Hematopoietic multipotent progenitor cell treated with erythropoietin and hydrocortisone succinate and interleukin-3 and kit ligand, for 4 days (in vitro differentiated cells): ENCODE measurements around the gene SYT3.
"Not testable (repeated sequence)": the region's sequence is repeated elsewhere in the genome, so short reads cannot be mapped to it uniquely, and the experiment has no call there.

Experiments used
- DNase-seq: peaks from one replicate; pipeline ENCODE4 v3.0.0-alpha.2; 2015

SYT3 gene

DNA sequence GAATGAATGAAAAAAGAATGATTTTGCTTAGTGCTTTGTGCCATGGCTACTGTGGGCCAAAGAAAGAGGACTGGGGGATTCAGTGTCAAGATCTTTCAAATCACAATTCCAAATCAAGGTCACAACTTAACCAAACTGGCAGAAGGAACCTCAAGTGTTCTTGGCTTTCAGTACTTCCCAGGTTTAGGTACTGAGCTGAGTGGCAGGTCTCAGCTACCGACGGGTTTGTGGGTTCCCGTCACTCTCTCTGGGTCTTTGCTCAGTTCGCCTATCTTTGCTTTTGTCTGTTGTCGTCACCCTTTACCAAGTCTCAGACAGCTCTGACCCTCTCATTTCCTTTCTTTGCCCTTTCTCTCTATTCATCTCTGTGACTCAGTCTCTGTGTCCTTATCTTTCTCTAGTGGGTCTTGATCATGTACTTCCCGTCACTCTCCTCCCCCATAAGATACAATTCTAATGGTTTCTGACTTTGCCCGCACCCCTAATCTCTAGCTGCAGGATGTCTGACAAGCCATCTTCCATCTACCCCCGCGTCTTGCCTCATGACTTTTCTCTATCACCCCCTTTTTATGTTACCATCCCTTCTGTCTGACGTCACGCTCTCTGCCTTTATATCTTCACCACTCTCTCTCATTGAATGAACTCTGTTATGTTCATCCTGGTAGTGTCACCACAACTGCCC is 38.1 kb downstream of the SYT3 start:
- DNase-seq: peak; percentile 83

DNA sequence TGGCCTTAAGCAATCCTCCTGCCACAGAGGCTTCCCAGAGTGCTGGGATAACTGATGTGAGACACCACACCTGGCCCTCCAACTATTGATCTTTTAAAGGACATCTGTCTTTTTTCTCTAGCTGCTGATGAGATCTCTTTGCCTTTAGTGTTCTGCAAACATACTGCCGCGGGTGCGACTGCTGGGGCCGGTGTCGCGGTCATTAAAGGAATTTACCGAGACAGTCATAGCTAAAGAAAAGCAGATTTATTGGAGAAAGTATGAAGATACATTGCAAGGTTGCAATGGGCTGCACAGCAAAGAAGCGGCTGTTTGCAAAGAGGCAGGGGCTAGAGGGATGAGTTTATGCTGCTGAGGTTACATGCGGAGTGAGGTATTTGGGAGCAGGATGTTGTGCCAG is 40.3 kb downstream of the SYT3 start:
- DNase-seq: no peak

DNA sequence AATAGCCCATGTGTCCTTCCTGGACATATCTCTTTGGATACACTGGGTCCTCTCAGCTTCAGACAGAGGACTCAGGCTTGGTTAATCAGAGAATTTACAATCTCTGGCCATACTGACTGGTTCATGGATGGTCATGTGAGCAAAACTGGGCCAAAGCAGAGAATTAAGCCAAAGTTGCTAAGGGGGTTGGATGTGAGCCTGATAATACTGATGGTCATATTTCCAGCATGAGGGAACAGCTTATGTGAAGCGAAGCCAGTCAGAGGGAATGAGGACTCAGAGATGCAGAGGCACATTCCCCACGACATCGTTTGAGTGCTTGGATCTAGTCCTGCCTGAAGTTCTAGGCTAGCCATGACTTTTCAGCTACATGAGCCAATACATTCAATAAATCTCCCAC is 49.5 kb downstream of the SYT3 start:
- DNase-seq: no peak

DNA sequence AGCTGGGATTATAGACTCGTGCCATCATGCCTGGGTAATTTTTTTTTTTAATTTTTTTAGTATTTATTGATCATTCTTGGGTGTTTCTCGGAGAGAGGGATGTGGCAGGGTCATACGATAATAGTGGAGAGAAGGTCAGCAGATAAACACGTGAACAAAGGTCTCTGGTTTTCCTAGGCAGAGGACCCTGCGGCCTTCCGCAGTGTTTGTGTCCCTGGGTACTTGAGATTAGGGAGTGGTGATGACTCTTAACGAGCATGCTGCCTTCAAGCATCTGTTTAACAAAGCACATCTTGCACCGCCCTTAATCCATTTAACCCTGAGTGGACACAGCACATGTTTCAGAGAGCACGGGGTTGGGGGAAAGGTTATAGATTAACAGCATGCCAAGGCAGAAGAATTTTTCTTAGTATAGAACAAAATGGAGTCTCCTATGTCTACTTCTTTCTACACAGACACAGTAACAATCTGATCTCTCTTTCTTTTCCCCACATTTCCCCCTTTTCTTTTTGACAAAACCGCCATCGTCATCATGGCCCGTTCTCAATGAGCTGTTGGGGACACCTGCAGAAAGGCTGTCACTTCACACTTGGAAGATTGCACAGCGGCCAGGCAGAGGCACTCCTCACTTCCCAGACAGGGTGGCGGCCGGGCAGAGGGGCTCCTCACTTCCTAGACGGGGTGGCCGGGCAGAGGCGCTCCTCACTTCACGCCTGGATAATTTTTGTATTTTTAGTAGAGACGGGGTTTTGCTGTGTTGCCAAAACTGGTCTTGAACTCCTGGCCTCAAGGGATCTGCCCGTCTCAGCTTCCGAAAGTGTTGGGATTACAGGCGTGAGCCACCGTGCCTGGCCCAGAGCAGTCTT is 57.7 kb downstream of the SYT3 start:
- DNase-seq: not testable (repeated sequence)

DNA sequence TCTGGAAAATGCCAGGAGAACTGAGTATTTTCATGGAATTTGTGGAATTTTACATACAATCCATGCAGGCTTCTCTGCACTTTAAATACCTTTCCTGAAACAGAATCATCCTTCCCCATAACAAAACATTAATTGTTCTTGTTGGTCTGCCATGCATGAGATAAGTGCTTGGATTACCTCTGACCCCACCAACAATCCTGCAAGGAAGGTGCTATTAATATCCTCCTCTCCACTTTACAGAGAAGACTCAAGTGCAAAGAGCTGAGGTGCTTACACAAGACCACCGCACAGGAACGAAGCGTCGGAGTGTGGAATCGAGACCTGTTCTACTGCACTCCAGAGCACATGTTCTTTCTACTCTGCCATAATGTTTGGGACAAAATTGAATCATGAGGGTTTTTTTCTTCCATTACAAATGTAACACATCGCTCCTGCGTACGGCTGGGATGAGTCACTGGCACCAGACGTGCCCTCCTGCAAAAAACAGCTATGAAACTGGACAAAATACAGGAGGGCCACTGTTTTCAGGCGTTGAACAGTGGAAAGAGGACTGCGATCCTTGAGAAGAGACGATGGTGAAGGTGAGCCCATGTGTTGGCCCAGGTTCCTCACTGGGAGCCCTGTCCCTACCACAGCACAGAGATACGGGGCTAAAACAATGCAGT is 58.6 kb downstream of the SYT3 start:
- no peak for DNase-seq

DNA sequence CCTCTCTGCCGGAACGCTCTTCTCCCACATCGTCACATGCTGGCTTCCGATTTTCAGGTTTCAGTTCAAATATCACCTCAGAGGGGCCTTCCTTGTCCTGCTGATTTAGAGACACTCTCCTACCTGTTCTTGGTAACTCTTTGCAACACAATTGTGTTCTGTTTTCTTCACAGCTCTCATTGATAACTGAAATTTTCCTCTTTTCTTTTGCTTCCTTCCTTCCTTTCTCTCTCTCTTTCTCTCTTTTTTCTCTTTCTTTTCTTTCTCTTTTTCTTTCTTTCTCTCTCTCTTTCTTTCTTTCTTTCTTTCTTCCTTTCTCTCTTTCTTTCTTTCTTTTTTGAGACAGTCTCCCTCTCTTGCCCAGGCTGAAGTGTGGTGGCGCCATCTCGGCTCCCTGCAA is 59.4 kb downstream of the SYT3 start:
- DNase-seq: no peak

DNA sequence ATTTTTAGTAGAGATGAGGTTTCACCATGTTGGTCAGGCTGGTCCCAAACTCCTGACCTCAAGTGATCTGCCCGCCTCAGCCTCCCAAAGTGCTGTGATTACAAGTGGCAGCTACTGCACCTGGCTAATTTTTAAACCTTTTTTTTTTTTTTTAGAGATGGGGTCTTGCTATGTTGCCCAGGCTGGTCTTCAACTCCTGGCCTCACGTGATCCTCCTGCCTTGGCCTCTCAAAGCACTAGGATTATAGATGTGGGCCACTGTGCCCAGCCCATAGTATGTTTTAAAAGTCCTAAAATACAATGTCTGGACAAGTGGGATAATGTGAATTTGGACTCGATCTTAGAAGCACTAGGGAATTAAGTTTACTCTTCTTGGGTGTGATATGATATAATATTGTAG is 62.9 kb downstream of the SYT3 start:
- not testable (repeated sequence) for DNase-seq

DNA sequence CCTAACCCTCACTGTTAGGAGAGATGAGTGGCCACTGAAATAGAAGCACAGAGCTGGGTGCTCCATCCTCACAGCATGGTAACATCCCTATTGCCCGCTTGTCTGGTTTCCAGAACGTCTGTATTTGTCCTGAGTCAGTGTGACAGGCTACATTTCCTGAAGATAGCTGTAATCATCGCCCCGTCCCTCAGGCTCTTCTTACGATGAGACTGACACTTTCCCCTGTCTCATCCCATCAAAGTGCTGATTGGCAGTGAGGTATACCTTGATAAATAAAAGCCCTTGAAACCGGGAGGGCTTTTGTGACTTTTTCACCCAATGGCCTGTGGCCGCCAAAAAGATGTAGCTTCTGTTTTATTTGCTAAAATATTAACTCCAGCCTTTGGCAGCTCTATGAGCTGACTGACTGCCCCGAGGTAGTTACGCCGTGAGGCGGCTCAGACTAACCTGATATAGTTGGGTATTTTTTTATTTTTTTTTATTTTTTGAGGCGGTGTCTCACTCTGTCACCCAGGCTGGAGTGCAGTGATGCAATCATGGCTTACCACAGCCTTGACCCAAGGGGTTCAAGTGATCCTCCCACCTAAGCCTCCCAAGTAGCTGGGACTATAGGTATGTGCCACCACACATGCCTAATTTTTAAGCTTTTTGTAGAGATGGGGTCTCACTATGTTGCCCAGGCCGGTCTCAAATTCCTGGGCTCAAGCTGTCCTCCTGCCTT is 65.8 kb downstream of the SYT3 start:
- DNase-seq: no peak
